ENCODE measurements around the gene KRT39. TPM values are rescaled to one million over a fixed set of nuclear protein-coding genes. Genes with fewer than 3 reads are reported as not detected.

Gene KRT39
- total RNA-seq, 1 donor from 2014 or later, result not detected

DNA sequence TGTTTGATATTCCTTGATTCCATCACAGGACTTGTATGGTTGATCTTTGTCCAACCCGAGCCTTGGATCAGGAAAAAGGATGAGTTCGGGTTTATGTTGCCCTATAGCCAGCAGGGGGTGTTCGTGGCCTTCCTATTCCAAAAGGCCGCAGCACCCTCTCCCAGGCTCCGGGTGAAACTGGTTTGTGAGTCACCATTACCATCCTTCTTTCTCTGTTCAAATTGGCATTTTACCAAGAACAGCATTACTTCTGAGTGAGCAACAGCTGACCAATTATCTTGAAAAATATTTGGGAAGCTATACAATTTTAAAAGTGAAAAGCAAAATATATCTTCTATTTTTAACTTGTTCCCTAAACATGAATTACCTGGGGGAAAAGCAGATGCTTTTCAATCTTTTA, 57.4 kb downstream of the KRT39 start:
- peak; percentile 60 for DNase-seq (ENCODE audit: low spot score)
- peak; percentile 99 for ATAC-seq

Other genes starting within 250 kb of the KRT39 start
- gene KRT25, start 211.6 kb downstream of the KRT39 start, total RNA-seq, result not detected
- not detected for gene KRT26, start 194.7 kb downstream of the KRT39 start, total RNA-seq
- not detected for gene KRT27, start 184.4 kb downstream of the KRT39 start, total RNA-seq
- not detected for gene KRT28, start 167.0 kb downstream of the KRT39 start, total RNA-seq
- 12.2 TPM for gene KRT10, start 144.3 kb downstream of the KRT39 start, total RNA-seq
- not detected for gene KRT12, start 99.7 kb downstream of the KRT39 start, total RNA-seq
- 0.40 TPM for gene KRT20, start 81.7 kb downstream of the KRT39 start, total RNA-seq
- gene KRT23, start 29.3 kb downstream of the KRT39 start, total RNA-seq, result 0.13 TPM
- not detected for gene KRT40, start 17.4 kb upstream of the KRT39 start, total RNA-seq
- gene KRTAP3-3, start 27.2 kb upstream of the KRT39 start, total RNA-seq, result not detected
- gene KRTAP3-2, start 33.0 kb upstream of the KRT39 start, total RNA-seq, result not detected
- gene KRTAP3-1, start 42.2 kb upstream of the KRT39 start, total RNA-seq, result not detected
- gene KRTAP1-5, start 60.3 kb upstream of the KRT39 start, total RNA-seq, result not detected
- not detected for gene KRTAP1-4, start 63.2 kb upstream of the KRT39 start, total RNA-seq
- not detected for gene KRTAP1-3, start 67.9 kb upstream of the KRT39 start, total RNA-seq
- gene KRTAP1-1, start 74.5 kb upstream of the KRT39 start, total RNA-seq, result not detected
- not detected for gene KRTAP2-1, start 80.4 kb upstream of the KRT39 start, total RNA-seq
- not detected for gene KRTAP2-2, start 88.3 kb upstream of the KRT39 start, total RNA-seq
- not detected for gene KRTAP2-3, start 93.2 kb upstream of the KRT39 start, total RNA-seq
- gene KRTAP2-4, start 98.9 kb upstream of the KRT39 start, total RNA-seq, result not detected
- not detected for gene KRTAP4-7, start 117.2 kb upstream of the KRT39 start, total RNA-seq
- gene KRTAP4-8, start 131.2 kb upstream of the KRT39 start, total RNA-seq, result not detected
- gene KRTAP4-16, start 135.3 kb upstream of the KRT39 start, total RNA-seq, result not detected
- gene KRTAP4-9, start 138.4 kb upstream of the KRT39 start, total RNA-seq, result not detected
- gene KRTAP4-11, start 151.4 kb upstream of the KRT39 start, total RNA-seq, result not detected
- not detected for gene KRTAP4-12, start 157.2 kb upstream of the KRT39 start, total RNA-seq
- not detected for gene KRTAP4-6, start 173.6 kb upstream of the KRT39 start, total RNA-seq
- gene KRTAP4-5, start 182.9 kb upstream of the KRT39 start, total RNA-seq, result not detected
- gene KRTAP4-4, start 193.8 kb upstream of the KRT39 start, total RNA-seq, result not detected
- not detected for gene KRTAP4-3, start 201.3 kb upstream of the KRT39 start, total RNA-seq
- gene KRTAP4-2, start 211.3 kb upstream of the KRT39 start, total RNA-seq, result not detected
- gene KRTAP4-1, start 218.0 kb upstream of the KRT39 start, total RNA-seq, result not detected
- not detected for gene KRTAP9-1, start 222.9 kb upstream of the KRT39 start, total RNA-seq